HEK293 (cell line): ENCODE measurements around the gene TMEM198.
A peak's percentile ranks its signal among the peaks of the same experiment; 100 is the strongest.

Source experiments
- CTCF ChIA-PET: fragments of 350-600 bp; formaldehyde crosslinking; extraction: SDS; loops from one replicate; lab custom pipeline; 2021; ENCODE audit warnings: antibody characterized with exemption; lab: Yijun Ruan, JAX
- POLR2A ChIA-PET: fragments of 300-600 bp; formaldehyde crosslinking; extraction: SDS; loops from one replicate; lab custom pipeline; 2020; ENCODE audit warnings: antibody characterized with exemption, inconsistent platforms; lab: Yijun Ruan, JAX
- H3K27ac ChIP-seq: fragments of 200-500 bp; sonication (Bioruptor generic); 2 replicates; pipeline ENCODE4 v1.5.1; 2014; ENCODE audit warnings: low read depth, low read length, control low read depth, inconsistent platforms; ENCODE audit errors: extremely low read depth
- H3K36me3 ChIP-seq, 2 experiments: fragments of 200-500 bp in 1 of 2; sonication (Bioruptor generic) in 1 of 2; 1 replicate in 1 of 2; 2 replicates in 1 of 2; pipeline ENCODE4 v1.5.1; 2014 to 2017; ENCODE audit warnings: inconsistent platforms in 2 of 2, low read length in 2 of 2; ENCODE audit not compliant: control insufficient read depth in 2 of 2, insufficient read depth in 1 of 2
- H3K4me1 ChIP-seq: fragments of 200-500 bp; sonication (Bioruptor generic); 2 replicates; pipeline ENCODE4 v1.5.1; 2014; ENCODE audit warnings: mild to moderate bottlenecking, low read length, inconsistent platforms; ENCODE audit not compliant: control insufficient read depth, insufficient read depth
- H3K4me3 ChIP-seq: 2 replicates; pipeline ENCODE4 v1.5.1; 2011; ENCODE audit warnings: low read depth, mild to moderate bottlenecking, control low read depth, low read length, moderate library complexity
- H3K9me3 ChIP-seq: fragments of 200-500 bp; sonication (Bioruptor generic); 2 replicates; pipeline ENCODE4 v1.5.1; 2014; ENCODE audit warnings: low read depth, low read length, inconsistent platforms; ENCODE audit not compliant: control insufficient read depth, insufficient read depth
- GLIS1 ChIP-seq: fragments of 450-650 bp; formaldehyde crosslinking; IDR thresholded peaks from 2 replicates; pipeline ENCODE4 v1.5.1; 2016; ENCODE audit warnings: missing biosample characterization, missing genetic modification characterization
- GLIS2 ChIP-seq: fragments of 450-650 bp; formaldehyde crosslinking; IDR thresholded peaks from 2 replicates; pipeline ENCODE4 v1.5.1; 2016; ENCODE audit warnings: missing biosample characterization, missing genetic modification characterization
- SP2 ChIP-seq: fragments of 450-650 bp; formaldehyde crosslinking; IDR thresholded peaks from 2 replicates; pipeline ENCODE4 v1.5.1; 2016; ENCODE audit warnings: missing biosample characterization, missing genetic modification characterization
- ZBTB17 ChIP-seq: fragments of 450-650 bp; formaldehyde crosslinking; IDR thresholded peaks from 2 replicates; pipeline ENCODE4 v1.5.1; 2016; ENCODE audit warnings: missing biosample characterization, missing genetic modification characterization
- ZBTB21 ChIP-seq: fragments of 450-650 bp; formaldehyde crosslinking; IDR thresholded peaks from 2 replicates; pipeline ENCODE4 v1.5.1; 2017; ENCODE audit warnings: missing biosample characterization, missing genetic modification characterization
- ZFP3 ChIP-seq: fragments of 450-650 bp; formaldehyde crosslinking; IDR thresholded peaks from 2 replicates; pipeline ENCODE4 v1.5.1; 2016; ENCODE audit warnings: low read depth, missing biosample characterization, missing genetic modification characterization
- ZNF132 ChIP-seq: fragments of 450-650 bp; formaldehyde crosslinking; IDR thresholded peaks from 2 replicates; pipeline ENCODE4 v1.5.1; 2017; ENCODE audit warnings: missing biosample characterization, missing genetic modification characterization, borderline replicate concordance
- ZNF16 ChIP-seq: fragments of 450-650 bp; formaldehyde crosslinking; IDR thresholded peaks from 2 replicates; pipeline ENCODE4 v1.5.1; 2016; ENCODE audit warnings: low read depth, missing biosample characterization, missing genetic modification characterization
- ZNF211 ChIP-seq: fragments of 450-650 bp; formaldehyde crosslinking; IDR thresholded peaks from 2 replicates; pipeline ENCODE4 v1.5.1; 2016; ENCODE audit warnings: low read depth, missing biosample characterization, missing genetic modification characterization
- ZNF350 ChIP-seq: fragments of 450-650 bp; formaldehyde crosslinking; IDR thresholded peaks from 2 replicates; pipeline ENCODE4 v1.5.0; 2017; ENCODE audit warnings: missing biosample characterization, mild to moderate bottlenecking, missing genetic modification characterization
- ZNF423 ChIP-seq: fragments of 450-650 bp; formaldehyde crosslinking; IDR thresholded peaks from 2 replicates; pipeline ENCODE4 v1.5.1; 2016; ENCODE audit warnings: missing biosample characterization, missing genetic modification characterization
- ZNF433 ChIP-seq: fragments of 450-650 bp; formaldehyde crosslinking; IDR thresholded peaks from 2 replicates; pipeline ENCODE4 v1.5.1; 2016; ENCODE audit warnings: missing biosample characterization, missing genetic modification characterization, low read depth
- ZNF501 ChIP-seq: fragments of 450-650 bp; formaldehyde crosslinking; IDR thresholded peaks from 2 replicates; pipeline ENCODE4 v1.5.1; 2016; ENCODE audit warnings: missing biosample characterization, missing genetic modification characterization
- ZNF549 ChIP-seq: fragments of 450-650 bp; IDR thresholded peaks from 2 replicates; pipeline ENCODE4 v1.5.1; 2018; ENCODE audit warnings: missing biosample characterization, missing genetic modification characterization, mild to moderate bottlenecking, inconsistent platforms, moderate library complexity
- ZNF585B ChIP-seq: fragments of 450-650 bp; formaldehyde crosslinking; IDR thresholded peaks from 2 replicates; pipeline ENCODE4 v1.5.1; 2016; ENCODE audit warnings: missing biosample characterization, missing genetic modification characterization
- ZNF600 ChIP-seq: fragments of 450-650 bp; formaldehyde crosslinking; IDR thresholded peaks from 2 replicates; pipeline ENCODE4 v1.5.1; 2016; ENCODE audit warnings: missing biosample characterization, missing genetic modification characterization
- ZNF626 ChIP-seq: fragments of 450-650 bp; sonication (Bioruptor Pico); formaldehyde crosslinking; IDR thresholded peaks from 2 replicates; pipeline ENCODE4 v1.5.1; 2018; ENCODE audit warnings: missing biosample characterization, missing genetic modification characterization, inconsistent platforms
- ZNF658 ChIP-seq: fragments of 450-650 bp; formaldehyde crosslinking; IDR thresholded peaks from 2 replicates; pipeline ENCODE4; 2016; ENCODE audit warnings: missing biosample characterization, missing genetic modification characterization
- ZNF76 ChIP-seq: fragments of 450-650 bp; formaldehyde crosslinking; IDR thresholded peaks from 2 replicates; pipeline ENCODE4; 2016; ENCODE audit warnings: low read depth, missing biosample characterization, missing genetic modification characterization, borderline replicate concordance
- ZXDB ChIP-seq: fragments of 450-650 bp; formaldehyde crosslinking; IDR thresholded peaks from 2 replicates; pipeline ENCODE4 v1.5.1; 2016; ENCODE audit warnings: missing biosample characterization, missing genetic modification characterization
- TF ChIP-seq, protein P1 (sequence below): fragments of 450-650 bp; IDR thresholded peaks from 2 replicates; pipeline ENCODE4 v1.5.1; 2018; ENCODE audit warnings: missing biosample characterization, missing genetic modification characterization
- TF ChIP-seq, protein P2 (sequence below): fragments of 450-650 bp; IDR thresholded peaks from 2 replicates; pipeline ENCODE4 v1.5.1; 2018; ENCODE audit warnings: missing biosample characterization, mild to moderate bottlenecking, missing genetic modification characterization
- TF ChIP-seq, protein P3 (sequence below): fragments of 450-650 bp; formaldehyde crosslinking; optimal IDR thresholded peaks from 2 replicates; pipeline ENCODE3; 2016; ENCODE audit warnings: missing biosample characterization, mild to moderate bottlenecking, missing genetic modification characterization
- TF ChIP-seq, protein P4 (sequence below): fragments of 450-650 bp; formaldehyde crosslinking; IDR thresholded peaks from 2 replicates; pipeline ENCODE4 v1.5.1; 2016; ENCODE audit warnings: missing biosample characterization, missing genetic modification characterization
- TF ChIP-seq, protein P5 (sequence below): fragments of 450-650 bp; formaldehyde crosslinking; IDR thresholded peaks from 2 replicates; pipeline ENCODE4 v1.5.1; 2016; ENCODE audit warnings: missing biosample characterization, missing genetic modification characterization
- TF ChIP-seq, protein P6 (sequence below): fragments of 450-650 bp; formaldehyde crosslinking; IDR thresholded peaks from 2 replicates; pipeline ENCODE4 v1.5.1; 2016; ENCODE audit warnings: missing biosample characterization, missing genetic modification characterization

The TMEM198 gene

DNA sequence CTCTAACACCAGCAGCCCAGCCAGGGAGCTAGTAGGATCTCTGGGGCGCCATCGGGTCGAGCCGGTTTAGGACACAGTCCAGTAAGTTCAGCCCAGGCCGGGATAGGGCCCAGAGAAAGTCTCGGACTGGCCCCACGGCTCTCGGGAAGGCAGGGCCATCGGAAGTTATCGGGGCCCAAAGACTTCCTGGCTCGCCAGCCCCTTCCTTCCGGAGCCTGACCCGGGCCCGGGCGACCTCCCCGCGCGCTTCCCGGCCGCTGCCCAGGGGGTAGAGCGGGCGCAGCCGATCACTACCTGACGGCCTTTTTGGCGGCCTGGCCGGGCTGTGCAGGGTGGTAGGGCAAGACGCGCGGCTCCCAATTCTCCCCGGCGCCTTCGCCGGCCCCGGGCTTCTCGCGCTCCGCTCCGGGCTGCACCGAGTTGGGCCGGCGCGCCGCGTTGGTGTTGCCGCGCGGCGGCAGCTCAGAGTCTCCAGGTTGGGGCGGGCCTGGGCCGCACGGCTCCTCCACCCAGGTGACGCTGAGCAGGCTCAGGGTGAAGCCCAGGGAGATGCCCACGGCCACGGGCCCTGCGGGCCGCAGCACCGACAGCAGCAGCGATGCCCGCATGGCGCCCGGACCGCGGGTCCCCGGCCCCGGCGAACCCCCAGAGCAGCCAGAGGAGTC lies 765 bp upstream of the TMEM198 start:
- Histone ChIP-seq H3K36me3 (peaks cover 0 to 34% of the 10 kb centered on the region in 2 experiments; a peak in 1 of 3 replicates), H3K4me3 (peak overlapping the region; percentile 69), H3K27ac (peak overlapping the region; percentile 73; the same call in 1 of the 2 replicates), H3K4me1 (no peaks in the 10 kb centered on the region), H3K9me3 (no peaks in the 10 kb centered on the region)
- ChIA-PET CTCF (interaction anchor here (0.6 to 7.2 kb wide), 11 partner anchors 9 to 1548 kb away, joined by 3 to 112 read pairs (median 6); a partner anchor contains a TSS), POLR2A (interaction anchor here (0.7 to 2.1 kb wide), 6 partner anchors 9 to 98 kb away, joined by 3 to 18 read pairs (median 7); partner anchors contain the start of genes OBSL1 and STK11IP)
- no peak for TF ChIP-seq ZNF626
- TF ChIP-seq ZBTB21 (tag by site-specific recombination) = no peak
- TF ChIP-seq ZNF585B (tag by site-specific recombination) = no peak
- TF ChIP-seq ZNF16 (tag by site-specific recombination) = no peak
- TF ChIP-seq ZFP3 = no peak
- 0 out of 2 replicates have a peak, but pooled peaks have one; percentile 28 for TF ChIP-seq ZNF423
- peak; percentile 10; the same call in 1 of the 2 replicates for TF ChIP-seq ZBTB17 (tag by site-specific recombination)
- peak; percentile 55 for TF ChIP-seq SP2 (tag by site-specific recombination)
- peak; percentile 68 for TF ChIP-seq ZNF600
- TF ChIP-seq, protein P1, sequence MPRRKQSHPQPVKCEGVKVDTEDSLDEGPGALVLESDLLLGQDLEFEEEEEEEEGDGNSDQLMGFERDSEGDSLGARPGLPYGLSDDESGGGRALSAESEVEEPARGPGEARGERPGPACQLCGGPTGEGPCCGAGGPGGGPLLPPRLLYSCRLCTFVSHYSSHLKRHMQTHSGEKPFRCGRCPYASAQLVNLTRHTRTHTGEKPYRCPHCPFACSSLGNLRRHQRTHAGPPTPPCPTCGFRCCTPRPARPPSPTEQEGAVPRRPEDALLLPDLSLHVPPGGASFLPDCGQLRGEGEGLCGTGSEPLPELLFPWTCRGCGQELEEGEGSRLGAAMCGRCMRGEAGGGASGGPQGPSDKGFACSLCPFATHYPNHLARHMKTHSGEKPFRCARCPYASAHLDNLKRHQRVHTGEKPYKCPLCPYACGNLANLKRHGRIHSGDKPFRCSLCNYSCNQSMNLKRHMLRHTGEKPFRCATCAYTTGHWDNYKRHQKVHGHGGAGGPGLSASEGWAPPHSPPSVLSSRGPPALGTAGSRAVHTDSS (tag by site-specific recombination) = no peak
- TF ChIP-seq, protein P2, sequence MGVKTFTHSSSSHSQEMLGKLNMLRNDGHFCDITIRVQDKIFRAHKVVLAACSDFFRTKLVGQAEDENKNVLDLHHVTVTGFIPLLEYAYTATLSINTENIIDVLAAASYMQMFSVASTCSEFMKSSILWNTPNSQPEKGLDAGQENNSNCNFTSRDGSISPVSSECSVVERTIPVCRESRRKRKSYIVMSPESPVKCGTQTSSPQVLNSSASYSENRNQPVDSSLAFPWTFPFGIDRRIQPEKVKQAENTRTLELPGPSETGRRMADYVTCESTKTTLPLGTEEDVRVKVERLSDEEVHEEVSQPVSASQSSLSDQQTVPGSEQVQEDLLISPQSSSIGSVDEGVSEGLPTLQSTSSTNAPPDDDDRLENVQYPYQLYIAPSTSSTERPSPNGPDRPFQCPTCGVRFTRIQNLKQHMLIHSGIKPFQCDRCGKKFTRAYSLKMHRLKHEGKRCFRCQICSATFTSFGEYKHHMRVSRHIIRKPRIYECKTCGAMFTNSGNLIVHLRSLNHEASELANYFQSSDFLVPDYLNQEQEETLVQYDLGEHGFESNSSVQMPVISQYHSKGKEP (tag by site-specific recombination) = no peak
- TF ChIP-seq, protein P3, sequence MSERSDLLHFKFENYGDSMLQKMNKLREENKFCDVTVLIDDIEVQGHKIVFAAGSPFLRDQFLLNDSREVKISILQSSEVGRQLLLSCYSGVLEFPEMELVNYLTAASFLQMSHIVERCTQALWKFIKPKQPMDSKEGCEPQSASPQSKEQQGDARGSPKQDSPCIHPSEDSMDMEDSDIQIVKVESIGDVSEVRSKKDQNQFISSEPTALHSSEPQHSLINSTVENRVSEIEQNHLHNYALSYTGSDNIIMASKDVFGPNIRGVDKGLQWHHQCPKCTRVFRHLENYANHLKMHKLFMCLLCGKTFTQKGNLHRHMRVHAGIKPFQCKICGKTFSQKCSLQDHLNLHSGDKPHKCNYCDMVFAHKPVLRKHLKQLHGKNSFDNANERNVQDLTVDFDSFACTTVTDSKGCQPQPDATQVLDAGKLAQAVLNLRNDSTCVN = peak; percentile 73
- no peak for TF ChIP-seq ZNF549 (tag by site-specific recombination)
- TF ChIP-seq, protein P4, sequence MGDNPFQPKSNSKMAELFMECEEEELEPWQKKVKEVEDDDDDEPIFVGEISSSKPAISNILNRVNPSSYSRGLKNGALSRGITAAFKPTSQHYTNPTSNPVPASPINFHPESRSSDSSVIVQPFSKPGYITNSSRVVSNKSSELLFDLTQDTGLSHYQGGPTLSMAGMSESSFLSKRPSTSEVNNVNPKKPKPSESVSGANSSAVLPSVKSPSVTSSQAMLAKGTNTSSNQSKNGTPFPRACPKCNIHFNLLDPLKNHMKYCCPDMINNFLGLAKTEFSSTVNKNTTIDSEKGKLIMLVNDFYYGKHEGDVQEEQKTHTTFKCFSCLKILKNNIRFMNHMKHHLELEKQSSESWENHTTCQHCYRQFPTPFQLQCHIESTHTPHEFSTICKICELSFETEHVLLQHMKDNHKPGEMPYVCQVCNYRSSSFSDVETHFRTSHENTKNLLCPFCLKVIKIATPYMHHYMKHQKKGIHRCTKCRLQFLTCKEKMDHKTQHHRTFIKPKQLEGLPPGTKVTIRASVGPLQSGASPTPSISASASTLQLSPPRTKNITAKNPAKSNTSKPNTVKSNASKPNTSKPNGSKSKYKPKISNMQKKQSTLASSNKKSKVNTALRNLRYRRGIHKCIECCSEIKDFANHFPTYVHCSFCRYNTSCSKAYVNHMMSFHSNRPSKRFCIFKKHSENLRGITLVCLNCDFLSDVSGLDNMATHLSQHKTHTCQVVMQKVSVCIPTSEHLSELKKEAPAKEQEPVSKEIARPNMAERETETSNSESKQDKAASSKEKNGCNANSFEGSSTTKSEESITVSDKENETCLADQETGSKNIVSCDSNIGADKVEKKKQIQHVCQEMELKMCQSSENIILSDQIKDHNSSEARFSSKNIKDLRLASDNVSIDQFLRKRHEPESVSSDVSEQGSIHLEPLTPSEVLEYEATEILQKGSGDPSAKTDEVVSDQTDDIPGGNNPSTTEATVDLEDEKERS = no peak
- no peak for TF ChIP-seq ZNF350 (tag by site-specific recombination)
- no peak for TF ChIP-seq ZNF211 (tag by site-specific recombination)
- TF ChIP-seq ZNF433 (tag by site-specific recombination) = no peak
- TF ChIP-seq ZNF132 (tag by site-specific recombination) = no peak
- TF ChIP-seq GLIS2 (tag by site-specific recombination) = peak; percentile 63
- TF ChIP-seq ZNF658 (tag by site-specific recombination) = no peak
- TF ChIP-seq, protein P5, sequence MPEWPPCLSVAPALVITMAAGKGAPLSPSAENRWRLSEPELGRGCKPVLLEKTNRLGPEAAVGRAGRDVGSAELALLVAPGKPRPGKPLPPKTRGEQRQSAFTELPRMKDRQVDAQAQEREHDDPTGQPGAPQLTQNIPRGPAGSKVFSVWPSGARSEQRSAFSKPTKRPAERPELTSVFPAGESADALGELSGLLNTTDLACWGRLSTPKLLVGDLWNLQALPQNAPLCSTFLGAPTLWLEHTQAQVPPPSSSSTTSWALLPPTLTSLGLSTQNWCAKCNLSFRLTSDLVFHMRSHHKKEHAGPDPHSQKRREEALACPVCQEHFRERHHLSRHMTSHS (tag by site-specific recombination) = no peak
- TF ChIP-seq, protein P6, sequence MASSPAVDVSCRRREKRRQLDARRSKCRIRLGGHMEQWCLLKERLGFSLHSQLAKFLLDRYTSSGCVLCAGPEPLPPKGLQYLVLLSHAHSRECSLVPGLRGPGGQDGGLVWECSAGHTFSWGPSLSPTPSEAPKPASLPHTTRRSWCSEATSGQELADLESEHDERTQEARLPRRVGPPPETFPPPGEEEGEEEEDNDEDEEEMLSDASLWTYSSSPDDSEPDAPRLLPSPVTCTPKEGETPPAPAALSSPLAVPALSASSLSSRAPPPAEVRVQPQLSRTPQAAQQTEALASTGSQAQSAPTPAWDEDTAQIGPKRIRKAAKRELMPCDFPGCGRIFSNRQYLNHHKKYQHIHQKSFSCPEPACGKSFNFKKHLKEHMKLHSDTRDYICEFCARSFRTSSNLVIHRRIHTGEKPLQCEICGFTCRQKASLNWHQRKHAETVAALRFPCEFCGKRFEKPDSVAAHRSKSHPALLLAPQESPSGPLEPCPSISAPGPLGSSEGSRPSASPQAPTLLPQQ (tag by site-specific recombination) = no peak
- peak; percentile 88 for TF ChIP-seq GLIS1
- TF ChIP-seq ZNF501 (tag by site-specific recombination) = no peak; the same call in 1 of the 2 replicates
- TF ChIP-seq ZXDB (tag by site-specific recombination) = peak; percentile 15; the same call in 1 of the 2 replicates
- 0 out of 2 replicates have a peak, but pooled peaks have one; percentile 19 for TF ChIP-seq ZNF76 (tag by site-specific recombination)
